ENCODE measurements around the gene ENOX1.

GRCh38 chr13:43397111-43397510, 389.7 kb downstream of the ENOX1 start:
- TF ChIP-seq CTCF (optimal IDR thresholded peaks at IDR 0.05 in 1 of 3, IDR thresholded peaks at IDR 0.05 in 1 of 3, conservative IDR thresholded peaks at IDR 0.05 in 1 of 3; ENCODE audit: extremely low read depth in 1 of 3, insufficient read depth in 2 of 3, low read length in 3 of 3), result no peak
- TF ChIP-seq EZH2 (IDR thresholded peaks at IDR 0.05; ENCODE audit: low read length), result no peak

All from keratinocyte (primary cell).